Measurements from ENCODE around the gene KIAA0825.

DNA sequence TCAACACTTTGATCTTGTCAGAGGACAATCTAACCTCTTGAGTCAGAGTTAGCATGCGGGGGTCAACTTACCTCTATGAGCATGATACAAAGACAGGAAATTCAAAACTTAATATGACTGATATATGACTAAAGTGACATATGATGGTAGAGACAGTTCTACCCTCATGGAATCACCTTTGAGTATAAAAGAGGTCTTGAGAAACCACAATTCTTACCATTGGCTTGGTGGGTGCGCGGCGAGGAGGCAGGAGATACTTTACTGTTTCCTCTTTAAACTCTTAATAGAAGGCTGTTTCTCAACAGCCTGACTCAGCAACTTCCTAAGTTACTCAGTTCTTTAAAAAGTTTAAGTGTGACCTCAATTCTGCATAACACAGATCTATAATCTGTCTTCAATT, 372.8 kb downstream of the KIAA0825 start:
- no peak for TF ChIP-seq RORB (CRISPR knock-in tag; IDR thresholded peaks at IDR 0.05)
- no peak for TF ChIP-seq NR2C2 (CRISPR knock-in tag; IDR thresholded peaks at IDR 0.05)
